Brain microvascular endothelial cell (primary cell): ENCODE measurements around the gene AGPS.

Experiments used
- DNase-seq: peaks from one replicate; pipeline ENCODE4 v3.0.0-alpha.2; 2020
- H3K27ac ChIP-seq: fragments of 250-450 bp; sonication (Bioruptor Pico); 2 replicates; pipeline ENCODE4 v1.5.1; 2020; ENCODE audit warnings: mild to moderate bottlenecking, moderate library complexity
- H3K27me3 ChIP-seq: fragments of 250-450 bp; sonication (Bioruptor Pico); replicated peaks from 2 replicates; pipeline ENCODE4 v1.5.1; 2020; ENCODE audit warnings: mild to moderate bottlenecking
- H3K36me3 ChIP-seq: fragments of 250-450 bp; sonication (Bioruptor Pico); replicated peaks from 2 replicates; pipeline ENCODE4 v1.5.1; 2020; ENCODE audit warnings: mild to moderate bottlenecking
- H3K4me3 ChIP-seq: 2 replicates; pipeline ENCODE4 v1.5.1; 2011; ENCODE audit warnings: low read depth, mild to moderate bottlenecking, control low read depth, low read length, moderate library complexity
- CTCF ChIP-seq: IDR thresholded peaks from 2 replicates; pipeline ENCODE4 v1.5.1; 2011; ENCODE audit warnings: low read depth, mild to moderate bottlenecking, moderate library complexity, low read length, control low read depth, inconsistent platforms; ENCODE audit errors: missing control alignments
- in situ Hi-C: cut with HindIII; loops from 2 replicates; pipeline ENCODE4 v1.10.0; 2017; ENCODE audit warnings: low sequenced_read_pairs, low pct_ligation_motif_present

AGPS gene

GRCh38 chr2:177523781-177524180, 131.2 kb downstream of the AGPS start:
- no peak for DNase-seq
- in situ Hi-C loops = no loop called here
- no peak overlapping the region for H3K27ac ChIP-seq
- H3K36me3 ChIP-seq = no peaks in the 10 kb centered on the region
- TF ChIP-seq CTCF = no peak
- no peaks in the 10 kb centered on the region for H3K27me3 ChIP-seq
- H3K4me3 ChIP-seq = no peak overlapping the region

- in situ Hi-C loops = no loop called here
- TF ChIP-seq CTCF = no peak
- Histone ChIP-seq H3K36me3 (no peaks in the 10 kb centered on the region), H3K27me3 (no peaks in the 10 kb centered on the region), H3K4me3 (no peak overlapping the region), H3K27ac (no peak overlapping the region)
- DNase-seq = no peak
These were observed 132.9 kb downstream of the AGPS start for GRCh38 chr2:177525351-177525924.

- no peak for TF ChIP-seq CTCF
- H3K27me3 ChIP-seq = no peaks in the 10 kb centered on the region
- DNase-seq = no peak
- H3K27ac ChIP-seq = no peak overlapping the region
- H3K4me3 ChIP-seq = no peak overlapping the region
- in situ Hi-C loops = no loop called here
- no peaks in the 10 kb centered on the region for H3K36me3 ChIP-seq
These were observed 135.9 kb downstream of the AGPS start for GRCh38 chr2:177528351-177528933.

- H3K27ac ChIP-seq = no peak overlapping the region
- H3K4me3 ChIP-seq = no peak overlapping the region
- DNase-seq = no peak
- H3K27me3 ChIP-seq = no peaks in the 10 kb centered on the region
- in situ Hi-C loops = no loop called here
- TF ChIP-seq CTCF = no peak
- H3K36me3 ChIP-seq = no peaks in the 10 kb centered on the region
These were observed 136.6 kb downstream of the AGPS start for GRCh38 chr2:177529166-177529565.

- no peak for TF ChIP-seq CTCF
- H3K27ac ChIP-seq = no peak overlapping the region
- in situ Hi-C loops = no loop called here
- H3K27me3 ChIP-seq = no peaks in the 10 kb centered on the region
- no peaks in the 10 kb centered on the region for H3K36me3 ChIP-seq
- no peak for DNase-seq
- no peak overlapping the region for H3K4me3 ChIP-seq
These were observed 138.0 kb downstream of the AGPS start for GRCh38 chr2:177530561-177530960.

GRCh38 chr2:177531706-177532105, 139.1 kb downstream of the AGPS start:
- no peak for DNase-seq
- TF ChIP-seq CTCF = no peak

More at GRCh38 chr2:177531706-177532105, 139.1 kb downstream of the AGPS start:
- in situ Hi-C loops = no loop called here
- H3K4me3 ChIP-seq = no peak overlapping the region
- no peaks in the 10 kb centered on the region for H3K36me3 ChIP-seq
- H3K27me3 ChIP-seq = no peaks in the 10 kb centered on the region
- H3K27ac ChIP-seq = no peak overlapping the region
